HL-60 (cell line): ENCODE data around the gene MARCHF2.

Source experiments
- CTCF ChIP-seq: IDR thresholded peaks from one replicate; pipeline ENCODE4 v1.5.1; 2011; ENCODE audit warnings: low read length, control low read depth, inconsistent platforms; ENCODE audit not compliant: insufficient read depth
- GABPA ChIP-seq: IDR thresholded peaks from 2 replicates; pipeline ENCODE4 v1.6.1; 2012; ENCODE audit warnings: low read depth
- POLR2AphosphoS5 ChIP-seq: IDR thresholded peaks from 2 replicates; pipeline ENCODE4 v1.6.1; 2012; ENCODE audit warnings: low read depth

GRCh38 chr19:8387688-8388611 is 25.2 kb upstream of the MARCHF2 start:
- TF ChIP-seq CTCF (no peak), POLR2AphosphoS5 (no peak), GABPA (no peak)
